PC-3 (cell line): ENCODE measurements around the gene MIEF1. TPM values are rescaled to one million over a fixed set of nuclear protein-coding genes. Genes with fewer than 3 reads are reported as not detected.

Experiments
- ATAC-seq: fragments of 200-7000 bp; cut with Tn5 transposase; 2 replicates; pipeline ENCODE4 v1.9.1; 2020; ENCODE audit warnings: mild to moderate bottlenecking, moderate library complexity
- BruUV-seq: library from RNA; stranded (reverse); fragments of 400-500 nt; replicated peaks from 2 replicates; lab custom pipeline; 2021; lab: Mats Ljungman, UMichigan
- CTCF ChIA-PET: fragments of 300-600 bp; sonication (Branson Sonifier 250); formaldehyde crosslinking; loops from one replicate; lab custom pipeline; 2022; ENCODE audit warnings: antibody characterized with exemption; lab: Charles Lee
- POLR2A ChIA-PET: fragments of 300-600 bp; sonication (Branson Sonifier 250); formaldehyde crosslinking; loops from one replicate; lab custom pipeline; 2022; ENCODE audit warnings: antibody characterized with exemption; ENCODE audit not compliant: unreplicated experiment; lab: Charles Lee
- DNase-seq: peaks from one replicate; pipeline ENCODE4 v3.0.0-alpha.2; 2015
- H2AFZ ChIP-seq: fragments of 300-600 bp; sonication (generic); 2 replicates; pipeline ENCODE4 v1.6.0; 2016; ENCODE audit warnings: antibody characterized with exemption, low read length
- H3F3A ChIP-seq: fragments of 300-600 bp; sonication (generic); one replicate; pipeline ENCODE4 v1.6.0; 2017; ENCODE audit warnings: antibody characterized with exemption, low read length, control low read depth, mild to moderate bottlenecking; ENCODE audit not compliant: unreplicated experiment
- H3K27ac ChIP-seq: fragments of 300-600 bp; sonication (generic); 2 replicates; pipeline ENCODE4 v1.5.1; 2016; ENCODE audit warnings: mild to moderate bottlenecking, low read length
- H3K27me3 ChIP-seq: fragments of 300-600 bp; sonication (generic); 2 replicates; pipeline ENCODE4 v1.6.1; 2016; ENCODE audit warnings: low read length, mixed read lengths
- H3K36me3 ChIP-seq: fragments of 300-600 bp; sonication (generic); 2 replicates; pipeline ENCODE4 v1.6.1; 2016; ENCODE audit warnings: low read depth, mixed run types, low read length, mixed read lengths
- H3K4me1 ChIP-seq: fragments of 300-600 bp; sonication (generic); 2 replicates; pipeline ENCODE4 v1.5.1; 2016; ENCODE audit warnings: low read length; ENCODE audit not compliant: insufficient read depth
- H3K4me2 ChIP-seq: fragments of 300-600 bp; sonication (generic); 2 replicates; pipeline ENCODE4 v1.6.0; 2016; ENCODE audit warnings: low read length
- H3K4me3 ChIP-seq: fragments of 300-600 bp; sonication (generic); 2 replicates; pipeline ENCODE4 v1.5.1; 2016; ENCODE audit warnings: mild to moderate bottlenecking, low read length, mixed read lengths
- H3K79me2 ChIP-seq: fragments of 300-600 bp; sonication (generic); 2 replicates; pipeline ENCODE4 v1.6.1; 2017; ENCODE audit warnings: low read length, mixed read lengths
- H3K9ac ChIP-seq: fragments of 300-600 bp; sonication (generic); 2 replicates; pipeline ENCODE4 v1.6.0; 2016; ENCODE audit warnings: mild to moderate bottlenecking, low read length
- H3K9me2 ChIP-seq: fragments of 300-600 bp; sonication (generic); replicated peaks from 2 replicates; pipeline ENCODE4 v1.6.1; 2016; ENCODE audit warnings: mixed run types, low read length, mixed read lengths
- H3K9me3 ChIP-seq: fragments of 300-600 bp; sonication (generic); 2 replicates; pipeline ENCODE4 v1.6.1; 2016; ENCODE audit warnings: low read length, mixed read lengths
- H4K20me1 ChIP-seq: fragments of 300-600 bp; sonication (generic); 2 replicates; pipeline ENCODE4 v1.6.1; 2016; ENCODE audit warnings: low read length, mixed read lengths
- CTCF ChIP-seq: fragments of 300-600 bp; sonication (generic); conservative IDR thresholded peaks from 2 replicates; pipeline ENCODE4 v1.5.1; 2017; ENCODE audit warnings: antibody characterized with exemption, low read depth, mild to moderate bottlenecking, low read length
- EZH2 ChIP-seq: fragments of 300-600 bp; sonication (generic); IDR thresholded peaks from one replicate; pipeline ENCODE4 v1.6.1; 2017; ENCODE audit warnings: antibody characterized with exemption, mild to moderate bottlenecking, low read length; ENCODE audit not compliant: unreplicated experiment
- EZH2phosphoT487 ChIP-seq: fragments of 300-600 bp; sonication (generic); IDR thresholded peaks from 2 replicates; pipeline ENCODE4 v1.6.1; 2018; ENCODE audit warnings: mild to moderate bottlenecking, antibody characterized with exemption, low read length, borderline replicate concordance
- intact Hi-C: fragments of 100-400 bp; cut with micrococcal nuclease; formaldehyde crosslinking; loops from 2 replicates; pipeline ENCODE4 v1.9.0; 2023
- total RNA-seq: library from RNA; depleted of rRNA; stranded (reverse); fragments of >200 nt; gene quantifications from 2 replicates; pipeline ENCODE4 v1.2.3, GENCODE V29; 2014

MIEF1 gene
- total RNA-seq, 1 experiment from 2014 or later: 23.2 TPM

- intact Hi-C loops: no loop called here
- Histone ChIP-seq H3K27me3 (peaks cover 21% of the 10 kb centered on the region), H3K9me3 (no peaks in the 10 kb centered on the region), H3K4me2 (no peak overlapping the region), H3K4me1 (peaks cover 7% of the 10 kb centered on the region; the same call in 1 of the 2 replicates), H3K79me2 (no peaks in the 10 kb centered on the region), H4K20me1 (no peaks in the 10 kb centered on the region), H3K4me3 (no peak overlapping the region), H3K27ac (no peak overlapping the region), H2AFZ (no peak overlapping the region), H3K36me3 (no peaks in the 10 kb centered on the region), H3K9ac (no peak overlapping the region), H3K9me2 (no peaks in the 10 kb centered on the region), H3F3A (no peaks in the 10 kb centered on the region)
- no peak for ATAC-seq
- POLR2A ChIA-PET: no interaction called here
- CTCF ChIA-PET: no interaction called here
- no TSS peak for BruUV-seq
- DNase-seq: no peak
- no peak for TF ChIP-seq CTCF
- TF ChIP-seq EZH2phosphoT487: no peak
- TF ChIP-seq EZH2: no peak
Measured at GRCh38 chr22:39558950-39559349, 56.9 kb downstream of the MIEF1 start.

- Histone ChIP-seq H3K9me3 (no peaks in the 10 kb centered on the region), H3K79me2 (no peaks in the 10 kb centered on the region), H3K4me2 (0 out of 2 replicates have a peak overlapping the region, but pooled peaks have one; percentile 24), H4K20me1 (no peaks in the 10 kb centered on the region), H3K9me2 (no peaks in the 10 kb centered on the region), H2AFZ (no peak overlapping the region), H3F3A (no peaks in the 10 kb centered on the region), H3K27ac (no peak overlapping the region), H3K4me1 (peaks cover 7% of the 10 kb centered on the region; the same call in 1 of the 2 replicates), H3K36me3 (no peaks in the 10 kb centered on the region), H3K4me3 (no peak overlapping the region), H3K9ac (no peak overlapping the region), H3K27me3 (peaks cover 21% of the 10 kb centered on the region)
- TF ChIP-seq CTCF: peak; percentile 62
- no peak for TF ChIP-seq EZH2
- intact Hi-C loops: no loop called here
- ChIA-PET POLR2A (no interaction called here), CTCF (interaction anchor here (0.6 kb wide), 1 partner anchor 227 kb away, joined by 3 read pairs; no protein-coding TSS in a partner anchor)
- BruUV-seq: no TSS peak
- ATAC-seq (peak; percentile 31), DNase-seq (peak; percentile 50)
Measured at GRCh38 chr22:39559456-39560105, 57.5 kb downstream of the MIEF1 start.

- ChIA-PET POLR2A (no interaction called here), CTCF (interaction anchor here (0.6 kb wide), 1 partner anchor 227 kb away, joined by 3 read pairs; no protein-coding TSS in a partner anchor)
- Histone ChIP-seq H3K4me3 (no peak overlapping the region), H3K9me2 (no peaks in the 10 kb centered on the region), H3K36me3 (no peaks in the 10 kb centered on the region), H3K4me1 (peaks cover 7% of the 10 kb centered on the region; the same call in 1 of the 2 replicates), H3K9ac (no peak overlapping the region), H3F3A (no peaks in the 10 kb centered on the region), H3K9me3 (no peaks in the 10 kb centered on the region), H2AFZ (no peak overlapping the region), H3K79me2 (no peaks in the 10 kb centered on the region), H4K20me1 (no peaks in the 10 kb centered on the region), H3K27me3 (peaks cover 21% of the 10 kb centered on the region), H3K27ac (no peak overlapping the region), H3K4me2 (0 out of 2 replicates have a peak overlapping the region, but pooled peaks have one; percentile 24)
- DNase-seq (no peak), ATAC-seq (no peak)
- BruUV-seq: no TSS peak
- TF ChIP-seq CTCF (no peak), EZH2phosphoT487 (no peak), EZH2 (no peak)
- intact Hi-C loops: no loop called here
Measured at GRCh38 chr22:39560127-39560526, 58.0 kb downstream of the MIEF1 start.
